ENCODE data around the gene NFKBIE. TPM values are rescaled to one million over a fixed set of nuclear protein-coding genes. Genes with fewer than 3 reads are reported as not detected.

NFKBIE gene
- total RNA-seq, 1 experiment from 2014 or later = 6.0 TPM

DNA sequence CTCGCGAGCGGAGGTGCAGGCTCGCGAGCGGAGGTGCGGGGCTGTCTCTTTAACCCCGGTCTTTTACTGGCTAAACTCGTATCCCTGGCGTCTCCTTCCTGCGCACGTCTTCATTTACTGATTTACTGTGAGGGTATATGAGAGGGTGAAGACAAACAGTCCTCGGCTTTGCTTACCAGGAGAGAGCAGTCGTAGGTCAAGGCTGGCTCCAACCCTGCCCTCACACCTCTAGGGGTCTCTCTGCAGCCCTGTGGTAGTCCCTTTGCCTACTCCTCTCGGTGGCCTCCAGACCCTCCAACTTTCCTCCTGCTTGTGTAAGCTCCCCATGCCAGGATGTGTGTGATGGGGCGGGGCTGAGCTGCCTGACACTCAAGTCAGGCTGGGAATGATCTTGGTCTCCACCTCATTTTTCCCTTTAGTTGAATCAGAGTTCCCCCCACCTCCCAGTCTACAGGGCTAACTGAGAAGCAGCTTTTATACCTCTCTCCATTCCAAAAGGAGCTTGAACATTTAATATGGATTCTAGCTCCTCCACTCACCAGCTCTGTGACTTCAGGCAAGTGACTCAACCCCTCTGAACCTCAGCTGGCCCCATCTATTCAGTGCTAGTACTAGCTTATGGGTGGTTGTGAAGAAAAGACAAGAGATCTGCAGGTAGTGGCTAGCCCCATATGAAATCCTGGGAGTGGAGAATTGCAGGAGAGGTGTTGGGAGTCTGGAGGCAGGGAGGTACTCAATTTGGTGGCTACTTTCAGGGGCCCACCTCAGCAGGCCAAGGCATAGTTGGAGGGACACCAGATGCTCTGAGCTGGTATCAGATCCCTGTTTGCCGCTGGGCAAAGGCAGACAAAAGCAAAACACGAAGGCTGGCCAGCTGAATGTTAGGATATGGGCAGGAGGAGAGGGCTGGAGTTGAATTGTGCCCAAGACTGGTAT lies 41.1 kb downstream of the NFKBIE start:
- H3K27ac Mint-ChIP-seq (ENCODE audit: low read depth, unreplicated experiment) = peak overlapping the region; percentile 19
- no peak for DNase-seq (ENCODE audit: unreplicated experiment)
- POLR2A ChIA-PET = interaction anchor here (0.5 to 5.4 kb wide), 9 partner anchors 10 to 116 kb away, joined by 3 to 62 read pairs (median 3); partner anchors contain the start of gene HSP90AB1
- BruUV-seq (replicated peaks) = no TSS peak
- H3K27me3 Mint-ChIP-seq (ENCODE audit: insufficient read depth, unreplicated experiment) = no peaks in the 10 kb centered on the region
- peaks cover 53% of the 10 kb centered on the region for H3K4me1 Mint-ChIP-seq (ENCODE audit: insufficient read depth, unreplicated experiment)
- CTCF ChIA-PET = interaction anchor here (0.6 to 6.0 kb wide), 11 partner anchors 11 to 1316 kb away, joined by 3 to 52 read pairs (median 4); no protein-coding TSS in a partner anchor
- TF ChIP-seq, protein P1, sequence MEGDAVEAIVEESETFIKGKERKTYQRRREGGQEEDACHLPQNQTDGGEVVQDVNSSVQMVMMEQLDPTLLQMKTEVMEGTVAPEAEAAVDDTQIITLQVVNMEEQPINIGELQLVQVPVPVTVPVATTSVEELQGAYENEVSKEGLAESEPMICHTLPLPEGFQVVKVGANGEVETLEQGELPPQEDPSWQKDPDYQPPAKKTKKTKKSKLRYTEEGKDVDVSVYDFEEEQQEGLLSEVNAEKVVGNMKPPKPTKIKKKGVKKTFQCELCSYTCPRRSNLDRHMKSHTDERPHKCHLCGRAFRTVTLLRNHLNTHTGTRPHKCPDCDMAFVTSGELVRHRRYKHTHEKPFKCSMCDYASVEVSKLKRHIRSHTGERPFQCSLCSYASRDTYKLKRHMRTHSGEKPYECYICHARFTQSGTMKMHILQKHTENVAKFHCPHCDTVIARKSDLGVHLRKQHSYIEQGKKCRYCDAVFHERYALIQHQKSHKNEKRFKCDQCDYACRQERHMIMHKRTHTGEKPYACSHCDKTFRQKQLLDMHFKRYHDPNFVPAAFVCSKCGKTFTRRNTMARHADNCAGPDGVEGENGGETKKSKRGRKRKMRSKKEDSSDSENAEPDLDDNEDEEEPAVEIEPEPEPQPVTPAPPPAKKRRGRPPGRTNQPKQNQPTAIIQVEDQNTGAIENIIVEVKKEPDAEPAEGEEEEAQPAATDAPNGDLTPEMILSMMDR (IDR thresholded peaks at IDR 0.05; ENCODE audit: unreplicated experiment) = no peak
- intact Hi-C loops (cut with micrococcal nuclease) = no loop called here
- peak overlapping the region; percentile 68 for H3K4me3 Mint-ChIP-seq (ENCODE audit: unreplicated experiment)
- no peaks in the 10 kb centered on the region for H3K36me3 Mint-ChIP-seq (ENCODE audit: insufficient read depth, unreplicated experiment)
- H3K9me3 Mint-ChIP-seq (ENCODE audit: unreplicated experiment) = no peaks in the 10 kb centered on the region

DNA sequence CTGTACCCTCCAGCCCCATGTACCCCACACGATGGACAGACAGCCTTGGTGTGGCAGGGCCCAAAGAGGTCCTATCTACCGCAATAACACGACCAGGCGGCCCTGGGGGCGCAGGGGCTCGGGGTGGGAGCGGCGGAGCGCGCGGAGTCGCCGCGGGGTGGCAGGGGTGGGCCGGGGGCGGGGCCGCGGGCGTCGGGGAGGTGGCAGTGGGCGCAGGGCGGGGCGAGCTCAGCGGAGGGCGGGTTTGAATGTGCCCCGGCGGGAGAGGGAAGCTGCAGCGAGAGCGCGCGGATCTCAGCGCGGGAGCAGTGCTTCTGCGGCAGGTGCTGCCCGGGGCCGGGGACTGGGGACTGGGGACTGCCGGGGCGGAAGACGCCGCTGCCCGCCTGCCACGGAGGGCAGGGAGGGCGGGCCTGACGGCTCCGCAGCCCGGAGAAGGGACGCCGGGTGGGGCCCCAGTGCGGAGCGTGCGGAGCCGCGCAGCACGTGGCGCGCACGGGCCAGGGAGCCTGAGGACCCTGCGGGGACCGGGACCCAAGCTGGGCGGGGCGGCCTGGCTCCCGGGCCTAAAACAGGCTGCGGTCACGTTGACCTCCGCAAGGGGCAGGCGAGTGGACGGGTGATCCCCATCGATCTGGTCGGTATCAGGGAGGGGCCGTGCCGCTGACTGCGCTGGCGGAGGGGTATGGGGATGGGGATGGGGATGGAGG lies 41.9 kb downstream of the NFKBIE start, which contains the start of gene SLC29A1:
SLC29A1 (plus strand) TSS at position 277 of the 710 bp plus-strand sequence. CDS start 3,719 bp downstream, outside the sequence.
- ChIA-PET POLR2A (interaction anchor here (0.5 to 5.4 kb wide), 10 partner anchors 10 to 127 kb away, joined by 3 to 62 read pairs (median 4); partner anchors contain the start of gene HSP90AB1), CTCF (interaction anchor here (1.1 to 6.0 kb wide), 6 partner anchors 12 to 51 kb away, joined by 3 to 52 read pairs (median 11); no protein-coding TSS in a partner anchor)
- TF ChIP-seq, protein P1 (IDR thresholded peaks at IDR 0.05; ENCODE audit: unreplicated experiment) = no peak
- Mint-ChIP-seq H3K36me3 (ENCODE audit: insufficient read depth, unreplicated experiment) (no peaks in the 10 kb centered on the region), H3K4me3 (ENCODE audit: unreplicated experiment) (peak within 1 kb of the TSS; percentile 68), H3K27ac (ENCODE audit: low read depth, unreplicated experiment) (peak within 1 kb of the TSS; percentile 19), H3K27me3 (ENCODE audit: insufficient read depth, unreplicated experiment) (no peaks in the 10 kb centered on the region), H3K4me1 (ENCODE audit: insufficient read depth, unreplicated experiment) (peaks cover 51% of the 10 kb centered on the region), H3K9me3 (ENCODE audit: unreplicated experiment) (no peaks in the 10 kb centered on the region)
- peak; percentile 46 for DNase-seq (ENCODE audit: unreplicated experiment)
- intact Hi-C loops (cut with micrococcal nuclease) = no loop called here
- BruUV-seq (replicated peaks) = no TSS peak

DNA sequence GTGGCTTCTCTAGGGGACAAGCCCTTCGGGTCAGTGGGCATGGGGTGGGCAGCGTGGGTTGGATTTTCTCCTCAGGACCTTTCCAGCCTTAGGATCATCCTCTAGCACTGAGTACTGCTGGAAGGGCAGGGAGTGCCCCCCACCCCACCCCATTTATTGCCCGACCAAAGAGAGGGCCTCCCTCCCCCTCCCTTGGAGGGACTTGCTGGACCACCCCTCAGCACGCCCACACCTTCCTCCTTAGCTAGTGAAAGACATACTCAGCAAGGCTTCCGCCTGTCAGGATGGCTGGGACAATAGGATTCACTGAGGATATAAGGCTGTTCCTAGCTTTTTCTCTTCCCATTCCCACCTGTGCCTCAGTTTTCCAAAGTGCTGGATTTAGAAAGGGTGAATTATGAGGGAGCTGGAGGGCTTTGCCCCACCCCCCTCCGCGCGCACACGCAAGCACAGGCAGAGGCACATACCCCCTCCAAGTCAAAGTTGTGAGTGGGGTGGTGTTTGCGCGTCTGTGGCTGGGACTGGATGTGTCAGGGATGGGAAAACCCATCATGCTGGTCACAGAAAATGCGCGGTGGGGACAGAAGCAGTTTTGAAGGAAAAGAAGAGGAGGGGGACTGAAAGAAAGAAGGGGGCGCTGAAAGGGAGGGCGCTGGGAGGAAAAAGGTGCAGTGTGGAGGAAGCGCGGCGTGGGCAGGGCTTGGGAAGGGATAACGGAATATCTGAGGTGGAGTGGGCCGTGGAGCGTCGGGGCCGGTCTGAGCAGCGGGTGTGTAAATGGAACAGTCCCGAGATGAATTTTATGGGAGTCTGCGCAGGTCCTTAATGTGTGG lies 42.6 kb downstream of the NFKBIE start:
- H3K36me3 Mint-ChIP-seq (ENCODE audit: insufficient read depth, unreplicated experiment) = no peaks in the 10 kb centered on the region
- ChIA-PET POLR2A (interaction anchor here (0.6 to 5.4 kb wide), 6 partner anchors 11 to 25 kb away, joined by 3 to 62 read pairs (median 7); partner anchors contain the start of gene HSP90AB1), CTCF (interaction anchor here (0.6 to 6.0 kb wide), 8 partner anchors 10 to 127 kb away, joined by 3 to 52 read pairs (median 4); partner anchors contain the start of gene SLC35B2)
- no peaks in the 10 kb centered on the region for H3K9me3 Mint-ChIP-seq (ENCODE audit: unreplicated experiment)
- intact Hi-C loops (cut with micrococcal nuclease) = no loop called here
- peak overlapping the region; percentile 19 for H3K27ac Mint-ChIP-seq (ENCODE audit: low read depth, unreplicated experiment)
- TF ChIP-seq, protein P1 (IDR thresholded peaks at IDR 0.05; ENCODE audit: unreplicated experiment) = no peak
- no peak for DNase-seq (ENCODE audit: unreplicated experiment)
- peak overlapping the region; percentile 68 for H3K4me3 Mint-ChIP-seq (ENCODE audit: unreplicated experiment)
- no peaks in the 10 kb centered on the region for H3K27me3 Mint-ChIP-seq (ENCODE audit: insufficient read depth, unreplicated experiment)
- no TSS peak for BruUV-seq (replicated peaks)
- H3K4me1 Mint-ChIP-seq (ENCODE audit: insufficient read depth, unreplicated experiment) = peaks cover 49% of the 10 kb centered on the region
